ENCODE measurements around the gene STXBP2.
"Not testable (repeated sequence)": the region's sequence is repeated elsewhere in the genome, so short reads cannot be mapped to it uniquely, and the experiment has no call there.

The STXBP2 gene

GRCh38 chr19:7631577-7631976 lies 5.3 kb upstream of the STXBP2 start:
- no peak for DNase-seq (ENCODE audit: low read depth, low spot score)
- no peak overlapping the region for H3K27ac ChIP-seq

- H3K27ac ChIP-seq = no peak overlapping the region
- DNase-seq (ENCODE audit: low read depth, low spot score) = no peak
Observed at GRCh38 chr19:7632340-7633203, 4.3 kb upstream of the STXBP2 start.

GRCh38 chr19:7633698-7634097 lies 3.2 kb upstream of the STXBP2 start, which contains the start of gene PCP2:
Gene PCP2 (minus strand): TSS chr19:7633719. CDS start chr19:7633457, 262 bp downstream.
- H3K27ac ChIP-seq = no peak within 1 kb of the TSS
- DNase-seq (ENCODE audit: low read depth, low spot score) = no peak

GRCh38 chr19:7635670-7636069 lies 1.2 kb upstream of the STXBP2 start:
- H3K27ac ChIP-seq = no peak overlapping the region
- DNase-seq (ENCODE audit: low read depth, low spot score) = no peak

GRCh38 chr19:7636317-7636690 lies 606 bp upstream of the STXBP2 start:
- no peak for DNase-seq (ENCODE audit: low read depth, low spot score)
- no peak overlapping the region for H3K27ac ChIP-seq

GRCh38 chr19:7637374-7638256 lies 705 bp downstream of the STXBP2 start:
- DNase-seq (ENCODE audit: low read depth, low spot score) = no peak
- peak overlapping the region; percentile 49 for H3K27ac ChIP-seq

- no peak overlapping the region for H3K27ac ChIP-seq
- no peak for DNase-seq (ENCODE audit: low read depth, low spot score)
Observed at GRCh38 chr19:7638802-7639465, 2.0 kb downstream of the STXBP2 start.

- DNase-seq (ENCODE audit: low read depth, low spot score) = no peak
- no peak overlapping the region for H3K27ac ChIP-seq
Observed at GRCh38 chr19:7639863-7640348, 3.0 kb downstream of the STXBP2 start.

GRCh38 chr19:7640803-7641202 lies 3.9 kb downstream of the STXBP2 start:
- no peak for DNase-seq (ENCODE audit: low read depth, low spot score)
- no peak overlapping the region for H3K27ac ChIP-seq

GRCh38 chr19:7641290-7642276 lies 4.7 kb downstream of the STXBP2 start:
- H3K27ac ChIP-seq = no peak overlapping the region
- no peak for DNase-seq (ENCODE audit: low read depth, low spot score)

- H3K27ac ChIP-seq = no peak overlapping the region
- DNase-seq (ENCODE audit: low read depth, low spot score) = no peak
Observed at GRCh38 chr19:7642295-7643030, 5.6 kb downstream of the STXBP2 start.

- DNase-seq (ENCODE audit: low read depth, low spot score) = no peak
- no peak overlapping the region for H3K27ac ChIP-seq
Observed at GRCh38 chr19:7643031-7643415, 6.1 kb downstream of the STXBP2 start.

GRCh38 chr19:7643629-7644549 lies 7.0 kb downstream of the STXBP2 start:
- DNase-seq (ENCODE audit: low read depth, low spot score) = peak; percentile 36
- not testable (repeated sequence) for H3K27ac ChIP-seq

- DNase-seq (ENCODE audit: low read depth, low spot score) = no peak
- H3K27ac ChIP-seq = no peak overlapping the region
Observed at GRCh38 chr19:7644550-7644877, 7.6 kb downstream of the STXBP2 start.

- H3K27ac ChIP-seq = no peak overlapping the region
- DNase-seq (ENCODE audit: low read depth, low spot score) = no peak
Observed at GRCh38 chr19:7645163-7645562, 8.3 kb downstream of the STXBP2 start.

- H3K27ac ChIP-seq = no peak overlapping the region
- DNase-seq (ENCODE audit: low read depth, low spot score) = no peak
Observed at GRCh38 chr19:7645656-7646425, 8.9 kb downstream of the STXBP2 start.

- DNase-seq (ENCODE audit: low read depth, low spot score) = no peak
- H3K27ac ChIP-seq = no peak overlapping the region
Observed at GRCh38 chr19:7646426-7646700, 9.5 kb downstream of the STXBP2 start.

Data from epithelial cell of prostate (primary cell).